Hepatocyte (in vitro differentiated cells): ENCODE data around the gene DRD3.

Experiments
- EZH2 ChIP-seq: fragments of 200-600 bp; sonication (generic); IDR thresholded peaks from 2 replicates; pipeline ENCODE4 v1.6.1; 2016; ENCODE audit warnings: antibody characterized with exemption, mild to moderate bottlenecking, borderline replicate concordance
- EZH2phosphoT487 ChIP-seq: fragments of 200-600 bp; sonication (generic); IDR thresholded peaks from one replicate; pipeline ENCODE4 v1.6.1; 2018; ENCODE audit warnings: antibody characterized with exemption, mild to moderate bottlenecking, low read depth, moderate library complexity; ENCODE audit not compliant: unreplicated experiment, severe bottlenecking
- TF ChIP-seq, protein P1 (sequence below): fragments of 200-600 bp; sonication (generic); IDR thresholded peaks from 2 replicates; pipeline ENCODE4 v1.5.1; 2016; ENCODE audit warnings: antibody characterized with exemption, mild to moderate bottlenecking; ENCODE audit not compliant: poor library complexity

DNA sequence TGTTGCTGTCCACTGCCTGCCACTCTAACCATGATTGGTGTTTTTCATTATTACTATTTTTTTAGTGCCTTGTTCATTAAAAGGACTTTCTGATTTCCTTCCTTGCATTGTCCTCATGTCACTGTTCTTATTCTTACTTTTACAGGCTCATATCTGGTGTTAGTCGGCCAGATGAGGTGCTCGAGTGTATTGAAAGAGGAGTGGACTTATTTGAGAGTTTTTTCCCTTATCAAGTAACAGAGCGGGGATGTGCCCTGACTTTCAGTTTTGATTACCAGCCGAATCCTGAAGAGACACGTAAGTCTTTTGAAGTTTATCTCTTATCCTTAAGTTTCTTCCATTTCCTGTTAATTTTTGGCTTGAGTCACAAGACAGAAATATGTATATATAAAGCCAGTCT, 99.1 kb downstream of the DRD3 start:
- TF ChIP-seq, protein P1, sequence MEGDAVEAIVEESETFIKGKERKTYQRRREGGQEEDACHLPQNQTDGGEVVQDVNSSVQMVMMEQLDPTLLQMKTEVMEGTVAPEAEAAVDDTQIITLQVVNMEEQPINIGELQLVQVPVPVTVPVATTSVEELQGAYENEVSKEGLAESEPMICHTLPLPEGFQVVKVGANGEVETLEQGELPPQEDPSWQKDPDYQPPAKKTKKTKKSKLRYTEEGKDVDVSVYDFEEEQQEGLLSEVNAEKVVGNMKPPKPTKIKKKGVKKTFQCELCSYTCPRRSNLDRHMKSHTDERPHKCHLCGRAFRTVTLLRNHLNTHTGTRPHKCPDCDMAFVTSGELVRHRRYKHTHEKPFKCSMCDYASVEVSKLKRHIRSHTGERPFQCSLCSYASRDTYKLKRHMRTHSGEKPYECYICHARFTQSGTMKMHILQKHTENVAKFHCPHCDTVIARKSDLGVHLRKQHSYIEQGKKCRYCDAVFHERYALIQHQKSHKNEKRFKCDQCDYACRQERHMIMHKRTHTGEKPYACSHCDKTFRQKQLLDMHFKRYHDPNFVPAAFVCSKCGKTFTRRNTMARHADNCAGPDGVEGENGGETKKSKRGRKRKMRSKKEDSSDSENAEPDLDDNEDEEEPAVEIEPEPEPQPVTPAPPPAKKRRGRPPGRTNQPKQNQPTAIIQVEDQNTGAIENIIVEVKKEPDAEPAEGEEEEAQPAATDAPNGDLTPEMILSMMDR, result no peak
- no peak for TF ChIP-seq EZH2
- TF ChIP-seq EZH2phosphoT487, result no peak
